ENCODE results near the gene ZNF543. TPM values are rescaled to one million over a fixed set of nuclear protein-coding genes. Genes with fewer than 3 reads are reported as not detected.

Gene ZNF543
- total and polyA plus RNA-seq, 2 of the 13 experiments (the other 11 are each of a cell fraction or from before 2014, with no cell fraction given) = 2.1 to 8.9 TPM

GRCh38 chr19:57280165-57280961 lies 39.9 kb upstream of the ZNF543 start, which contains the start of gene ZNF460 (continued):
- no peak for TF ChIP-seq ZNF646 (CRISPR knock-in tag; IDR thresholded peaks at IDR 0.05)
- TF ChIP-seq KMT2B (CRISPR knock-in tag; IDR thresholded peaks at IDR 0.05) = peak; percentile 82; the same call in 1 of the 2 replicates
- TF ChIP-seq ZNF563 (CRISPR knock-in tag; IDR thresholded peaks at IDR 0.05) = peak; percentile 93
- TF ChIP-seq BATF2 (CRISPR knock-in tag; IDR thresholded peaks at IDR 0.05) = no peak
- no peak for TF ChIP-seq IKZF1 (IDR thresholded peaks at IDR 0.05)
- TF ChIP-seq PRMT3 (CRISPR knock-in tag; IDR thresholded peaks at IDR 0.05; ENCODE audit: borderline replicate concordance, low read depth) = no peak
- no peak for TF ChIP-seq RERE (CRISPR knock-in tag; IDR thresholded peaks at IDR 0.05; ENCODE audit: low read depth)
- no peak for TF ChIP-seq ZNF615 (CRISPR knock-in tag; IDR thresholded peaks at IDR 0.05; ENCODE audit: borderline replicate concordance)
- no peak for TF ChIP-seq ZNF124 (CRISPR knock-in tag; IDR thresholded peaks at IDR 0.05)
- no peak for TF ChIP-seq RARG (CRISPR knock-in tag; IDR thresholded peaks at IDR 0.05; ENCODE audit: low read depth)
- no peak for TF ChIP-seq THYN1 (CRISPR knock-in tag; IDR thresholded peaks at IDR 0.05; ENCODE audit: borderline replicate concordance, low read depth)
- TF ChIP-seq ZNF710 (CRISPR knock-in tag; IDR thresholded peaks at IDR 0.05; ENCODE audit: borderline replicate concordance) = no peak
